Right lobe of liver (tissue), 6 donors: Measurements from ENCODE around the gene PARP14. TPM values are rescaled to one million over a fixed set of nuclear protein-coding genes. Genes with fewer than 3 reads are reported as not detected.

Experiments
- ATAC-seq, 4 donors: fragments of 200-7000 bp; cut with Tn5 transposase; one replicate each; pipeline ENCODE4 v1.9.1; 2020; ENCODE audit warnings: mild to moderate bottlenecking in 4 of 4, moderate library complexity in 4 of 4
- DNase-seq, 3 donors: peaks; one replicate each; pipeline ENCODE4 v3.0.0-alpha.2; 2020
- H3K27ac ChIP-seq, 3 donors: fragments of 200-600 bp; one replicate each; pipeline ENCODE4 v1.8.0; 2022
- H3K27me3 ChIP-seq, 2 donors: fragments of 200-600 bp; one replicate each; pipeline ENCODE4 v1.8.0; 2022
- H3K36me3 ChIP-seq, 4 donors: fragments of 200-600 bp; sonication (generic) in 1 of 4; one replicate each; pipeline versions ENCODE4 v1.5.1 to v1.8.0; 2017 to 2022; ENCODE audit warnings: control low read depth in 1 of 4
- H3K4me1 ChIP-seq, 4 donors: fragments of 200-600 bp; sonication (generic) in 1 of 4; one replicate each; pipeline versions ENCODE4 v1.5.1 to v1.8.0; 2017 to 2022; ENCODE audit warnings: control low read depth in 1 of 4
- H3K4me3 ChIP-seq, 3 donors: fragments of 200-600 bp; one replicate each; pipeline ENCODE4 v1.8.0; 2022
- H3K9me3 ChIP-seq, 4 donors: fragments of 200-600 bp; sonication (generic) in 1 of 4; one replicate each; pipeline versions ENCODE4 v1.5.1 to v1.8.0; 2017 to 2022; ENCODE audit warnings: control low read depth in 1 of 4
- POLR2A ChIP-seq: fragments of 450-650 bp; IDR thresholded peaks from one replicate; pipeline ENCODE4 v1.6.1; 2017; ENCODE audit warnings: antibody characterized with exemption, mild to moderate bottlenecking
- WGBS: methylation state at CpG from one replicate; pipeline ENCODE4 v1.1.6; 2018; ENCODE audit warnings: low coverage, low lambda C conversion rate; ENCODE audit not compliant: insufficient coverage; ENCODE audit errors: missing lambda C conversion rate; 5-methylcytosine and 5-hydroxymethylcytosine counted together
- intact Hi-C, 2 donors: fragments of 100-400 bp; cut with DNase I; formaldehyde crosslinking; loops; one replicate each; pipeline versions ENCODE4 v1.11.2 to v1.14.1; 2022
- total RNA-seq, 6 experiments: library from RNA; depleted of rRNA in 2 of 6; stranded (reverse); fragments of >200 nt in 2 of 6; fragmentation: NEBNext Ultra II Directional in 3 of 6; extraction: Animal tissue kit (Norgen Biotek cat#: 25700) in 3 of 6; gene quantifications; one replicate each; pipeline versions ENCODE4 v1.1.0 to v1.2.4, GENCODE V29; 2016 to 2023
- TF ChIP-seq, protein P1 (sequence below), 4 donors: fragments of 200-600 bp in 3 of 4; fragments of 450-650 bp in 1 of 4; IDR thresholded peaks; one replicate each; pipeline versions ENCODE4 v1.5.1 to v1.8.0; 2016 to 2022; ENCODE audit warnings: antibody characterized with exemption in 4 of 4, mild to moderate bottlenecking in 2 of 4
- donor health status: DM: no; HTN: yes; CAD: no.
- donor health status: DM: no; HTN: no; CAD: no.
- donor health status: DM: no; HTN: no; CAD: no.
- donor health status: DM: no; HTN: yes; CAD: no.
- donor health status: DM: no; HTN: yes; CAD: no.

PARP14 gene
- total RNA-seq, 6 experiments from 2014 or later: 35.2 to 111 (median 37.3) TPM

- no peak overlapping the region for H3K4me3 ChIP-seq
- TF ChIP-seq POLR2A: no peak
- TF ChIP-seq, protein P1, sequence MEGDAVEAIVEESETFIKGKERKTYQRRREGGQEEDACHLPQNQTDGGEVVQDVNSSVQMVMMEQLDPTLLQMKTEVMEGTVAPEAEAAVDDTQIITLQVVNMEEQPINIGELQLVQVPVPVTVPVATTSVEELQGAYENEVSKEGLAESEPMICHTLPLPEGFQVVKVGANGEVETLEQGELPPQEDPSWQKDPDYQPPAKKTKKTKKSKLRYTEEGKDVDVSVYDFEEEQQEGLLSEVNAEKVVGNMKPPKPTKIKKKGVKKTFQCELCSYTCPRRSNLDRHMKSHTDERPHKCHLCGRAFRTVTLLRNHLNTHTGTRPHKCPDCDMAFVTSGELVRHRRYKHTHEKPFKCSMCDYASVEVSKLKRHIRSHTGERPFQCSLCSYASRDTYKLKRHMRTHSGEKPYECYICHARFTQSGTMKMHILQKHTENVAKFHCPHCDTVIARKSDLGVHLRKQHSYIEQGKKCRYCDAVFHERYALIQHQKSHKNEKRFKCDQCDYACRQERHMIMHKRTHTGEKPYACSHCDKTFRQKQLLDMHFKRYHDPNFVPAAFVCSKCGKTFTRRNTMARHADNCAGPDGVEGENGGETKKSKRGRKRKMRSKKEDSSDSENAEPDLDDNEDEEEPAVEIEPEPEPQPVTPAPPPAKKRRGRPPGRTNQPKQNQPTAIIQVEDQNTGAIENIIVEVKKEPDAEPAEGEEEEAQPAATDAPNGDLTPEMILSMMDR (IDR thresholded peaks at IDR 0.05): peak; percentile 45 to 64 (median 60)
- intact Hi-C loops: no loop called here
- H3K36me3 ChIP-seq: peaks cover 0 to 2% (median 0%) of the 10 kb centered on the region in 4 donors
- WGBS: 72% methylated on average over 5 of the region's 5 CpGs
- DNase-seq (no peak), ATAC-seq (peak; percentile 68 to 75 (median 72))
- no peaks in the 10 kb centered on the region for H3K27me3 ChIP-seq
- peaks cover 0 to 7% (median 0%) of the 10 kb centered on the region in 4 donors for H3K4me1 ChIP-seq
- no peaks in the 10 kb centered on the region for H3K9me3 ChIP-seq
- H3K27ac ChIP-seq: no peak overlapping the region
Measured at GRCh38 chr3:122754929-122755328, 74.3 kb downstream of the PARP14 start.

GRCh38 chr3:122755491-122755890 lies 74.9 kb downstream of the PARP14 start:
- intact Hi-C loops: no loop called here
- peaks cover 0 to 2% (median 0%) of the 10 kb centered on the region in 4 donors for H3K36me3 ChIP-seq
- H3K9me3 ChIP-seq: no peaks in the 10 kb centered on the region
- DNase-seq: no peak
- no peak overlapping the region for H3K4me3 ChIP-seq
- WGBS: 92% methylated on average over 2 of the region's 2 CpGs
- peaks cover 0 to 7% (median 0%) of the 10 kb centered on the region in 4 donors for H3K4me1 ChIP-seq
- no peaks in the 10 kb centered on the region for H3K27me3 ChIP-seq
- ATAC-seq: no peak
- no peak overlapping the region for H3K27ac ChIP-seq
- TF ChIP-seq, protein P1 (IDR thresholded peaks at IDR 0.05): no peak
- no peak for TF ChIP-seq POLR2A

GRCh38 chr3:122758877-122759560 lies 78.4 kb downstream of the PARP14 start:
- Histone ChIP-seq H3K4me1 (peaks cover 0 to 7% (median 0%) of the 10 kb centered on the region in 4 donors), H3K27ac (no peak overlapping the region)
- peak; percentile 50 to 64 (median 54) for ATAC-seq

DNA sequence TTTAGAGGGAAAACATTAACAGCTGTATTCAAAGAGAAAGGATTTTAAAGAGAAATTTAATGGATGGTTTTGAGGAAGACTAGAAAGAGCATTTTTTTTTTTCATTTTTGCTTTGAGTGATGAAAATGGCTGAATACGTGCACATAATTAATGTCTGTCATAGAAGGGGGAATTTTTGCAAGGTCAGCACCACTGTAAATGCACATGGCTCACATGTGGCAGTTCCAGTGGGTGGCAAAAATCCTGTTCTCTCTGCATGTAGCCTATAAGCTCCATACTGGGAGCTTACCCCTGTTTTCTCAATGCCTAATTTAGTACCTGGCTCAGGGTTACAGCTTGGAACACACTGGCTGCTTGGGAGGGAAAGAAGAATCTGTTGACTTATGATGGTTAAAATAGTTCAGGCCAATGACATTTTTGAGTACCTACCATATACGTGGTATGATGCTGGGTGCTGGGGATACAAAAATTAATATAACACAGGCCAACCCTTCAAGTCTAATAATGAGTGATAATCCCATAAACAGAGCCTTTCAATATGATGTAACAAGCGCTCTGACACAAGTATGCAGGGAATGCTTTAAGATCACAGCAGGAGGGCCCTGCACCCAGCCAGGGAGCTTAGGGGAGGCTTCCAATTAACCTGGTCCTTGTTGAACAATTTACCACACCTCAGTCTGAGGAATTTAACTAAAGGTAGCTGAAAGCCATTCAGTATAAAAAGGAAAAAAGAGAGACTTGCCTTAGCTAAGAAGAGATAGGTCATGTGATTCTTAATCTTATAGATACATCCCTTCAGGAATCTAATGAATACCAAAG lies 80.0 kb downstream of the PARP14 start:
- ATAC-seq (peak in 1 of 4 donors; percentile 30), DNase-seq (no peak)
- Histone ChIP-seq H3K27ac (no peak overlapping the region), H3K36me3 (no peaks in the 10 kb centered on the region), H3K4me3 (no peak overlapping the region), H3K4me1 (peaks cover 0 to 7% (median 0%) of the 10 kb centered on the region in 4 donors), H3K27me3 (no peaks in the 10 kb centered on the region), H3K9me3 (no peaks in the 10 kb centered on the region)
- WGBS: 68% methylated on average over 3 of the region's 3 CpGs
- TF ChIP-seq POLR2A: no peak
- TF ChIP-seq, protein P1 (IDR thresholded peaks at IDR 0.05): no peak
- intact Hi-C loops: no loop called here

More at GRCh38 chr3:122758877-122759560, 78.4 kb downstream of the PARP14 start:
- no peak for DNase-seq
- WGBS: 62% methylated on average over 3 of the region's 3 CpGs
- no peaks in the 10 kb centered on the region for H3K9me3 ChIP-seq
- H3K4me3 ChIP-seq: no peak overlapping the region
- H3K36me3 ChIP-seq: peaks cover 0 to 2% (median 0%) of the 10 kb centered on the region in 4 donors
- intact Hi-C loops: no loop called here
- no peaks in the 10 kb centered on the region for H3K27me3 ChIP-seq
- TF ChIP-seq POLR2A: no peak
- TF ChIP-seq, protein P1 (IDR thresholded peaks at IDR 0.05): no peak
